Mesothelial cell of epicardium (in vitro differentiated cells): Measurements from ENCODE around the gene DNAJC13. TPM values are rescaled to one million over a fixed set of nuclear protein-coding genes. Genes with fewer than 3 reads are reported as not detected.
A peak's percentile ranks its signal among the peaks of the same experiment; 100 is the strongest.

Source experiments
- DNase-seq, 2 experiments: peaks; one replicate each; pipeline ENCODE4 v3.0.0; 2021; ENCODE audit warnings: low spot score in 2 of 2; ENCODE audit not compliant: unreplicated experiment in 2 of 2
- H3K27ac Mint-ChIP-seq: 2 replicates; pipeline ENCODE4 v1.8.0; 2021; ENCODE audit warnings: mixed read lengths
- H3K27me3 Mint-ChIP-seq: 2 replicates; pipeline ENCODE4 v1.8.0; 2021; ENCODE audit warnings: low read depth, mixed read lengths
- H3K36me3 Mint-ChIP-seq: 2 replicates; pipeline ENCODE4 v1.8.0; 2021; ENCODE audit warnings: mixed read lengths
- H3K4me1 Mint-ChIP-seq: 2 replicates; pipeline ENCODE4 v1.8.0; 2021; ENCODE audit warnings: mixed read lengths
- H3K4me3 Mint-ChIP-seq: 2 replicates; pipeline ENCODE4 v1.8.0; 2021; ENCODE audit warnings: mild to moderate bottlenecking, moderate library complexity, mixed read lengths
- H3K9me3 Mint-ChIP-seq: 2 replicates; pipeline ENCODE4 v1.8.0; 2021; ENCODE audit warnings: mixed read lengths
- CTCF ChIP-seq: fragments of 200-600 bp; sonication (generic); IDR thresholded peaks from one replicate; pipeline ENCODE4 v1.5.0; 2021; ENCODE audit warnings: antibody characterized with exemption; ENCODE audit not compliant: unreplicated experiment
- total RNA-seq: library from RNA; stranded (reverse); gene quantifications from 3 replicates; pipeline ENCODE4 v1.2.1, GENCODE V29; 2021

Gene DNAJC13
- total RNA-seq, 1 donor from 2014 or later = 37.8 TPM

DNA sequence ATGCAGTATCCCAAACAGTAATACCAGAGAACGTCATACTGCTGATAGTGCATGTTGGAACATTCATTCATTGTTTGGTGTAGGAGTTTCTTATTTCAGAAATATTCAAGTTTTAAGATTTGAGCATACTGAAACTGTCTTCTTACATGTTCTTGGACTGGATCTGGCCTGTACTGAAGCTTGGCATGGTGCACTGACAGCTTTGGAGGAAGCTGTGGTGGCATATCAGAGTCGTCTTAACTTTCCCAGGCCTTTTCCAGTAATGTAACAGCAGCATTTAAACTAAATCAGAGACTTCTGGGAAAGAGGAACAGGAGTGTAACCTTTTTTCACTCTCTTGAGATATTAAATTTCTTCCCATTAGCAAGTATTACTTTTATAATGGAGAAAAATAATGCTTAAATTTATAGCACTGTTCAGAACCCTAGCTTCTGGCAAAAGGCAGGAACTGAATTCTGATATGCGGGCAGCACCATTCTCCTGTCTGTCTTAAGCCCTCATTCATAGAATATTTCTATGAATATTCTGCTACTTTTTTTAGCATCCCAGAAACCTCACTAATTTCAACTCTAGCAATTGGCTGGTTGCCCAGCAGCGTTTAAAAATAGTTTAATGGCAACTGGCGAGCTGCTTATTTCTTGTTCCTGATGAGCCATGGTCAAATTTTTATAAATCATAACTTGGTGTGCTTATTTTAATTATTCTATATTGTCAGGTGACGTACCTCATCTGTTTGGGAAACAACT lies 31.1 kb downstream of the DNAJC13 start:
- peak overlapping the region; percentile 67 for H3K27ac Mint-ChIP-seq
- peak in 1 of 2 experiments; percentile 42 for DNase-seq
- no peaks in the 10 kb centered on the region for H3K9me3 Mint-ChIP-seq
- TF ChIP-seq CTCF = no peak
- H3K4me1 Mint-ChIP-seq = peaks cover 17% of the 10 kb centered on the region
- no peaks in the 10 kb centered on the region for H3K27me3 Mint-ChIP-seq
- H3K4me3 Mint-ChIP-seq = no peak overlapping the region
- H3K36me3 Mint-ChIP-seq = peaks cover 5% of the 10 kb centered on the region

- no peak for DNase-seq
- H3K27ac Mint-ChIP-seq = no peak overlapping the region
- no peak overlapping the region for H3K4me3 Mint-ChIP-seq
- H3K4me1 Mint-ChIP-seq = no peaks in the 10 kb centered on the region
- no peak for TF ChIP-seq CTCF
- peaks cover 54% of the 10 kb centered on the region for H3K36me3 Mint-ChIP-seq
- H3K9me3 Mint-ChIP-seq = peaks cover 9% of the 10 kb centered on the region
- no peaks in the 10 kb centered on the region for H3K27me3 Mint-ChIP-seq
Observed at GRCh38 chr3:132456136-132456535, 38.8 kb downstream of the DNAJC13 start.

DNA sequence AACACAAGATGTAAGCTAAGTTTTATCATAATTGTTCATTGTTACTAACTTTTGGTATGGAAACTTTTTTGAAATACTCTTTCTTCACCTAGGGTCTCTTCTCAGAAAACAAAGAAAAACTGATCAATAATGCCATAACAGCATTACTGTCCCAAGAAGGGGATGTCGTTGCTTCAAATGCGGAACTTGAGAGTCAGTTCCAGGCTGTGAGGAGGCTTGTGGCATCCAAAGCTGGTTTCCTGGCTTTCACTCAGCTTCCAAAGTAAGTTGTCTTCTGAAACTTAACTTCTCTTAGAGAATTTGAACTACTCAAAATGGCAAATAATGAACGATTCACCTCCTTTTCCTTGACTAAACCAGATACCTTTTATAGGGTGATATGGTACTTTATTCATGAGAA lies 39.3 kb downstream of the DNAJC13 start:
- TF ChIP-seq CTCF = no peak
- Mint-ChIP-seq H3K27me3 (no peaks in the 10 kb centered on the region), H3K27ac (no peak overlapping the region), H3K36me3 (peaks cover 56% of the 10 kb centered on the region), H3K9me3 (peaks cover 9% of the 10 kb centered on the region), H3K4me3 (no peak overlapping the region), H3K4me1 (no peaks in the 10 kb centered on the region)
- DNase-seq = no peak

DNA sequence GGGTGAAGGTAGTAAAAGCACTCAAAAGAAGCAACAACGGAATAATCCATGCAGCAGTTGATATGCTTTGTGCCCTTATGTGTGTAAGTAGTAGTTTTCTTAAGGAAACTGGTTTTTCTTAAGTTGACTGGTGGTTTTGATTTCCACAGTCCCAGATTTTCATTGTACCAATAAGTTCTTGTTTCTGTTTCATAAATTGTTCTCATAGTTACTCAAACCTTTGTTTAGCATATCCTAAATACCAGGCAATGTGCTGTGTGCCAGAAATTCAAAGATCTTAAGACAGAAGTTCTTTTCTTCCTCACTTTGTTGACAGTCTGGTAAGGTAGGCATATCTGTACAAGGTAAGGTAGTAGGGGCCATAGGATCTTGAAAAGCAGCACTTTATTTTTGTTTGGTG lies 40.0 kb downstream of the DNAJC13 start:
- no peaks in the 10 kb centered on the region for H3K4me1 Mint-ChIP-seq
- DNase-seq = no peak
- no peaks in the 10 kb centered on the region for H3K27me3 Mint-ChIP-seq
- peaks cover 54% of the 10 kb centered on the region for H3K36me3 Mint-ChIP-seq
- no peak overlapping the region for H3K27ac Mint-ChIP-seq
- no peak overlapping the region for H3K4me3 Mint-ChIP-seq
- no peak for TF ChIP-seq CTCF
- H3K9me3 Mint-ChIP-seq = peaks cover 9% of the 10 kb centered on the region

- H3K36me3 Mint-ChIP-seq = peaks cover 50% of the 10 kb centered on the region
Observed at GRCh38 chr3:132459551-132459950, 42.2 kb downstream of the DNAJC13 start.

More at GRCh38 chr3:132459551-132459950, 42.2 kb downstream of the DNAJC13 start:
- H3K27me3 Mint-ChIP-seq = no peaks in the 10 kb centered on the region
- H3K27ac Mint-ChIP-seq = no peak overlapping the region
- TF ChIP-seq CTCF = no peak
- H3K4me3 Mint-ChIP-seq = no peak overlapping the region
- no peaks in the 10 kb centered on the region for H3K4me1 Mint-ChIP-seq
- no peak for DNase-seq
- peaks cover 9% of the 10 kb centered on the region for H3K9me3 Mint-ChIP-seq
